Kidney (tissue), 14 donors: ENCODE results near the gene RNASE13. TPM values are rescaled to one million over a fixed set of nuclear protein-coding genes. Genes with fewer than 3 reads are reported as not detected.
A peak's percentile ranks its signal among the peaks of the same experiment; 100 is the strongest.

ENCODE experiments used
- DNase-seq, 5 donors: peaks; one replicate each; pipeline ENCODE4 v3.0.0-alpha.2; 2013 to 2020
- FAIRE-seq: peaks from 2 replicates; lab custom pipeline; 2012; peaks lifted over from hg19 to GRCh38; lab: Jason Lieb, UNC
- H3K27ac ChIP-seq, 2 donors: one replicate each; pipeline ENCODE4 v1.7.0; 2013; ENCODE audit warnings: low read depth in 2 of 2, low read length in 2 of 2, inconsistent platforms in 1 of 2
- H3K27me3 ChIP-seq: one replicate; pipeline ENCODE4 v1.7.1; 2013; ENCODE audit warnings: low read length, inconsistent platforms; ENCODE audit not compliant: control insufficient read depth, insufficient read depth
- H3K36me3 ChIP-seq, 3 donors: one replicate each; pipeline versions ENCODE4 v1.7.0 to v1.7.1; 2013; ENCODE audit warnings: low read length in 3 of 3, control low read depth in 1 of 3, inconsistent platforms in 1 of 3; ENCODE audit not compliant: insufficient read depth in 3 of 3, control insufficient read depth in 2 of 3
- H3K4me1 ChIP-seq, 3 donors: one replicate each; pipeline versions ENCODE4 v1.7.0 to v1.7.1; 2013; ENCODE audit warnings: low read length in 3 of 3, inconsistent platforms in 1 of 3, low read depth in 1 of 3; ENCODE audit not compliant: control insufficient read depth in 2 of 3, insufficient read depth in 2 of 3
- H3K4me3 ChIP-seq, 3 donors: one replicate each; pipeline versions ENCODE4 v1.7.0 to v1.8.1; 2013; ENCODE audit warnings: low read length in 3 of 3, control low read depth in 1 of 3, inconsistent platforms in 1 of 3
- H3K9ac ChIP-seq, 3 donors: one replicate each; pipeline versions ENCODE4 v1.7.0 to v1.7.1; 2013; ENCODE audit warnings: low read length in 3 of 3, control low read depth in 1 of 3, inconsistent platforms in 1 of 3
- H3K9me3 ChIP-seq, 3 donors: one replicate each; pipeline versions ENCODE4 v1.7.0 to v1.7.1; 2013; ENCODE audit warnings: low read length in 3 of 3, control low read depth in 1 of 3, inconsistent platforms in 1 of 3; ENCODE audit not compliant: control insufficient read depth in 2 of 3, insufficient read depth in 1 of 3
- CTCF ChIP-seq: IDR thresholded peaks from 3 replicates; pipeline ENCODE4 v1.5.1; 2012; ENCODE audit warnings: mild to moderate bottlenecking, moderate library complexity, borderline replicate concordance; ENCODE audit not compliant: insufficient read depth; ENCODE audit errors: extremely low read depth
- intact Hi-C: fragments of 100-400 bp; cut with DNase I; formaldehyde crosslinking; loops from one replicate; pipeline ENCODE4 v1.11.1; 2022
- polyA plus RNA-seq: library from polyadenylated mRNA; stranded (reverse); fragments of 350-450 nt; fragmentation: Illumina TruSeq; extraction: RNeasy Lipid Tissue Mini Kit (QIAGEN cat#74804); gene quantifications from one replicate; pipeline ENCODE4 v1.2.3, GENCODE V29; 2014; ENCODE audit warnings: low read depth, low replicate concordance; ENCODE audit not compliant: insufficient read depth
- total RNA-seq: library from RNA; stranded (reverse); fragmentation: NEBNext Ultra II Directional; extraction: Animal tissue kit (Norgen Biotek cat#: 25700); gene quantifications from one replicate; pipeline ENCODE4 v1.2.1, GENCODE V29; 2021
- donor health status: control.
- donor health status: control.
- donor health status: control.
- donor health status: control.
- donor health status: control.
- donor health status: DM: yes; HTN: yes; CAD: no.
- donor health status: Normal renal cell carcinoma (clear cell type).

RNASE13 gene
- total and polyA plus RNA-seq, 2 donors from 2014 or later = not detected

- Histone ChIP-seq H3K4me3 (peak overlapping the region; percentile 36 to 80 (median 44)), H3K27me3 (no peaks in the 10 kb centered on the region), H3K36me3 (peaks cover 0 to 6% (median 4%) of the 10 kb centered on the region in 3 donors), H3K4me1 (peaks cover 6 to 14% (median 12%) of the 10 kb centered on the region in 3 donors), H3K9me3 (no peaks in the 10 kb centered on the region), H3K27ac (peak overlapping the region in 1 of 2 donors; percentile 91), H3K9ac (peak overlapping the region in 2 of 3 donors; percentile 31 to 75)
- no peak for FAIRE-seq
- DNase-seq = peak; percentile 75 to 92 (median 82)
- intact Hi-C loops = no loop called here
- peak; percentile 48 for TF ChIP-seq CTCF
Measured at GRCh38 chr14:21068521-21069387, 34.1 kb upstream of the RNASE13 start.

- H3K4me1 ChIP-seq = peaks cover 4 to 14% (median 12%) of the 10 kb centered on the region in 3 donors
- intact Hi-C loops = no loop called here
- H3K9ac ChIP-seq = no peak overlapping the region
- no peak for DNase-seq
- no peak overlapping the region for H3K4me3 ChIP-seq
- no peaks in the 10 kb centered on the region for H3K9me3 ChIP-seq
- H3K27ac ChIP-seq = no peak overlapping the region
- FAIRE-seq = no peak
- H3K27me3 ChIP-seq = no peaks in the 10 kb centered on the region
- H3K36me3 ChIP-seq = no peaks in the 10 kb centered on the region
- TF ChIP-seq CTCF = no peak
Measured at GRCh38 chr14:21066882-21067502, 32.4 kb upstream of the RNASE13 start.

GRCh38 chr14:21063479-21063878, 28.9 kb upstream of the RNASE13 start:
- TF ChIP-seq CTCF = no peak
- no peak overlapping the region for H3K9ac ChIP-seq
- no peaks in the 10 kb centered on the region for H3K36me3 ChIP-seq
- no peak overlapping the region for H3K4me3 ChIP-seq
- H3K27me3 ChIP-seq = no peaks in the 10 kb centered on the region
- FAIRE-seq = no peak
- no peaks in the 10 kb centered on the region for H3K9me3 ChIP-seq
- H3K27ac ChIP-seq = no peak overlapping the region
- peak in 2 of 5 donors; percentile 50 to 76 for DNase-seq
- intact Hi-C loops = no loop called here
- peaks cover under 1 to 4% (median 2%) of the 10 kb centered on the region in 3 donors for H3K4me1 ChIP-seq
